SU-DHL-6 (cell line): ENCODE data around the gene DHRS7B.

Source experiments
- H2AFZ ChIP-seq: fragments of 200-600 bp; sonication (generic); 2 replicates; pipeline ENCODE4 v1.6.1; 2014; ENCODE audit warnings: low read depth, mild to moderate bottlenecking, moderate library complexity, mixed read lengths, antibody characterized with exemption, low read length; ENCODE audit not compliant: severe bottlenecking
- H3F3A ChIP-seq: fragments of 200-600 bp; shearing (Covaris generic); 2 replicates; pipeline ENCODE4 v1.6.0; 2016; ENCODE audit warnings: antibody characterized with exemption, mild to moderate bottlenecking; ENCODE audit not compliant: insufficient read depth
- H3K27ac ChIP-seq: fragments of 200-600 bp; sonication (generic); 2 replicates; pipeline ENCODE4 v1.5.1; 2016; ENCODE audit warnings: low read depth, mild to moderate bottlenecking, low read length, moderate library complexity, mixed read lengths
- H3K27me3 ChIP-seq: fragments of 200-600 bp; sonication (generic), shearing (Covaris generic); 2 replicates; pipeline ENCODE4 v1.6.0; 2014; ENCODE audit warnings: mild to moderate bottlenecking, low read length
- H3K36me3 ChIP-seq: fragments of 200-600 bp; sonication (generic); 2 replicates; pipeline ENCODE4 v1.6.1; 2014; ENCODE audit warnings: mild to moderate bottlenecking, low read length, mixed read lengths
- H3K4me2 ChIP-seq: fragments of 300-600, 200-600 bp; shearing (Covaris generic), sonication (generic); 2 replicates; pipeline ENCODE4 v1.6.0; 2014; ENCODE audit warnings: low read length, low read depth, mild to moderate bottlenecking; ENCODE audit not compliant: poor library complexity, severe bottlenecking
- H3K4me3 ChIP-seq: fragments of 200-600 bp; sonication (generic); 2 replicates; pipeline ENCODE4 v1.5.1; 2014; ENCODE audit warnings: antibody characterized with exemption, low read length, mild to moderate bottlenecking, mixed read lengths; ENCODE audit not compliant: insufficient read depth, poor library complexity, severe bottlenecking
- H3K79me2 ChIP-seq: fragments of 200-600 bp; sonication (generic); 2 replicates; pipeline ENCODE4 v1.6.1; 2014; ENCODE audit warnings: mild to moderate bottlenecking, low read length, moderate library complexity; ENCODE audit not compliant: insufficient read depth
- H3K9ac ChIP-seq: fragments of 200-600 bp; sonication (generic); 2 replicates; pipeline ENCODE4 v1.7.0; 2014; ENCODE audit warnings: mild to moderate bottlenecking, low read length
- H3K9me2 ChIP-seq: fragments of 200-600 bp; sonication (generic); replicated peaks from 2 replicates; pipeline ENCODE4 v1.6.1; 2014; ENCODE audit warnings: low read length; ENCODE audit not compliant: insufficient read depth
- H3K9me3 ChIP-seq: fragments of 200-600 bp; sonication (generic); 2 replicates; pipeline ENCODE4 v1.6.1; 2014; ENCODE audit warnings: low read length, mixed read lengths; ENCODE audit not compliant: insufficient read depth
- H4K20me1 ChIP-seq: fragments of 200-600 bp; sonication (generic); 2 replicates; pipeline ENCODE4 v1.6.1; 2014; ENCODE audit warnings: low read depth, mild to moderate bottlenecking, antibody characterized with exemption, low read length, moderate library complexity, mixed read lengths
- CTCF ChIP-seq: fragments of 200-600 bp; sonication (generic); IDR thresholded peaks from one replicate; pipeline ENCODE4 v1.5.1; 2017; ENCODE audit warnings: antibody characterized with exemption, mild to moderate bottlenecking, low read length, moderate library complexity; ENCODE audit not compliant: insufficient read depth, poor library complexity, severe bottlenecking
- EZH2phosphoT487 ChIP-seq: fragments of 200-600 bp; sonication (generic), shearing (Covaris generic); conservative IDR thresholded peaks from 2 replicates; pipeline ENCODE4 v1.6.1; 2018; ENCODE audit warnings: mild to moderate bottlenecking, antibody characterized with exemption, low read length, moderate library complexity, mixed read lengths

Gene DHRS7B

GRCh38 chr17:21228111-21228510 is 101.3 kb downstream of the DHRS7B start:
- Histone ChIP-seq H3K27me3 (no peaks in the 10 kb centered on the region), H3K9me2 (no peaks in the 10 kb centered on the region), H3F3A (no peaks in the 10 kb centered on the region), H2AFZ (no peak overlapping the region), H4K20me1 (no peaks in the 10 kb centered on the region), H3K27ac (no peak overlapping the region), H3K9me3 (no peaks in the 10 kb centered on the region), H3K4me2 (no peak overlapping the region), H3K36me3 (no peaks in the 10 kb centered on the region), H3K4me3 (no peak overlapping the region), H3K79me2 (no peaks in the 10 kb centered on the region), H3K9ac (no peak overlapping the region)
- TF ChIP-seq CTCF (no peak), EZH2phosphoT487 (no peak)

GRCh38 chr17:21228845-21229244 is 102.1 kb downstream of the DHRS7B start:
- Histone ChIP-seq H3F3A (no peaks in the 10 kb centered on the region), H3K9ac (no peak overlapping the region), H3K36me3 (no peaks in the 10 kb centered on the region)

GRCh38 chr17:21231533-21231932 is 104.8 kb downstream of the DHRS7B start:
- H4K20me1 ChIP-seq: no peaks in the 10 kb centered on the region
- H2AFZ ChIP-seq: no peak overlapping the region
- no peaks in the 10 kb centered on the region for H3K36me3 ChIP-seq
- H3F3A ChIP-seq: no peaks in the 10 kb centered on the region
- no peak overlapping the region for H3K9ac ChIP-seq
- H3K79me2 ChIP-seq: no peaks in the 10 kb centered on the region
- no peak for TF ChIP-seq EZH2phosphoT487
- TF ChIP-seq CTCF: no peak
- H3K9me3 ChIP-seq: no peaks in the 10 kb centered on the region
- H3K27ac ChIP-seq: no peak overlapping the region
- no peak overlapping the region for H3K4me3 ChIP-seq
- H3K27me3 ChIP-seq: no peaks in the 10 kb centered on the region
- H3K4me2 ChIP-seq: no peak overlapping the region
- no peaks in the 10 kb centered on the region for H3K9me2 ChIP-seq

More at GRCh38 chr17:21228845-21229244, 102.1 kb downstream of the DHRS7B start:
- Histone ChIP-seq H3K9me2 (no peaks in the 10 kb centered on the region), H3K9me3 (no peaks in the 10 kb centered on the region), H3K79me2 (no peaks in the 10 kb centered on the region), H4K20me1 (no peaks in the 10 kb centered on the region), H3K4me2 (no peak overlapping the region), H2AFZ (no peak overlapping the region), H3K27me3 (no peaks in the 10 kb centered on the region), H3K27ac (no peak overlapping the region), H3K4me3 (no peak overlapping the region)
- TF ChIP-seq EZH2phosphoT487: no peak
- TF ChIP-seq CTCF: no peak
